Smooth muscle cell of the brain vasculature (primary cell): Measurements from ENCODE around the gene FOXN1.

Experiments
- DNase-seq: peaks from one replicate; pipeline ENCODE4 v3.0.0-alpha.2; 2012; ENCODE audit warnings: low read depth, low spot score

Gene FOXN1

DNA sequence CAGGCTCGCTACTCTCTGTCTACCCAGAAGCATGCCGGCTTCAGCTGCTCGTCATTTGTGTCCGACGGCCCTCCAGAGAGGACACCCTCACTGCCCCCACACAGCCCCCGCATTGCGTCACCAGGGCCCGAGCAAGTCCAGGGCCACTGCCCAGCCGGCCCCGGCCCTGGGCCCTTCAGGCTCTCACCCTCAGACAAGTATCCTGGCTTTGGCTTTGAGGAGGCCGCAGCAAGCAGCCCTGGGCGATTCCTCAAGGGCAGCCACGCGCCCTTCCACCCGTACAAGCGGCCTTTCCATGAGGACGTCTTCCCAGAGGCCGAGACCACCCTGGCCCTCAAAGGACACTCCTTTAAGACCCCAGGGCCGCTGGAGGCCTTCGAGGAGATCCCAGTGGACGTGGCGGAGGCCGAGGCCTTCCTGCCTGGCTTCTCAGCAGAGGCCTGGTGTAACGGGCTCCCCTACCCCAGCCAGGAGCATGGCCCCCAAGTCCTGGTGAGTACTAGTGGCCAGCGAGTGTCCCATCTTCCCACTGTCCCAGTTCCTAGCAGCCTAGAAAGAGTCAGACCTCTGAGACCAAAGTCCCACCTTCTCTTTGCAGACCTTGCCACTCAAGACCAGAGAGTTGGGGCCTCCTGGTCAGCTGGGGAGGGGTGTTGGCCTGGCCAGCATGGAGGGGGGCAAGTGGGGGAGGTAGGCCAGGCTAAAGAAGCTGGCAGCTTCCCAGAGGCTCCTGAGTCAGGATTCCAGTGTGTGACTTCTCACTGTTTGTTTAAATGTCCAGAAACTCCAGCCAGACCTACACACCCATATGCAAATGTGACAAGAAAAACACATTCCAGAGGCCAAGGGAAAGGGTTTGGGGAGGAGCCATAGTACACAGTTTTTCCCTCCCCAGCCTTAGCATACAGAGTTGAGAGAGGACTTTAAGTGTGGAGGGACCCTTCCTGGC, 18.6 kb downstream of the FOXN1 start:
- DNase-seq, result no peak

DNA sequence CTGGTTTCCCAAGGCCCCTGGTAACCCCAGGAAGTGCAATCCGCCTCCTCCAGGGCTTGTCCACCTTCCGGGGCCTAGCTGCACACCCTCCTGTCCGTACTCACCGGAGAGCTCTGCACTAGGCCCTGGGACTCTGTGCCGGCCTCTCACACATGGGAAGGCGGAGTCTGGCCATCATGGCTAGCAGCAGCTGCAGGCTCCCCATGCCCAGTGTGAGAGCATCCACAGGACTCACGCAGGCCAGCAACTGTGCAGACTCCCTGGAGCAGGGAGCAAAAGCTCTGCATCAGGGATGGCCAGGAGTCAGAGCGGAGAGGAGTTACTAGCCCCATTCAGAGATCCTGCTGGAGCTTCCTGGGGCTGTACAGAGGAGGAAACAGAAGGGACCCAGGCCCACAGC, 20.2 kb downstream of the FOXN1 start:
- no peak for DNase-seq

DNA sequence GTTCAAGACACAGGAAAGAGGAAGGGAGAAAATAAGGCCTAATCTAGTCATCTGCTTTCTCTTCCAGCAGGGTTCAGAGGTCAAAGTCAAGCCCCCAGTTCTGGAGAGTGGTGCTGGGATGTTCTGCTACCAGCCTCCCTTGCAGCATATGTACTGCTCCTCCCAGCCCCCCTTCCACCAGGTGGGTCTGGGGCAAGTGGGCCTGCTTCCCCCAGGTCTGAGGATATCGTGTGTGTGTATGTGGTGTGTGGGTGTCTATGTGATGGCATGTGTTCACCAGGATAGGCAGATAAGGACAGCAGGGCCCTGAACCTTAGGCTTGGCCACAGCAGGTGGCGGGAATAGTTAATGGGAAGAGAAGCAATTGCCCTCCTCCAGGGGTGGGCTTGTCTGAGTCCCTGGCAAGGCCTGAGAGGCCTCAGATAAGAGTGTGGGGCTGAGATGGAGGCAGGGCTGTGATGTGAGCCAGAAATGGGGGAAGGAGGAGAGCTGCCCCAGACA, 21.1 kb downstream of the FOXN1 start:
- no peak for DNase-seq

- no peak for DNase-seq
Observed at GRCh38 chr17:28527859-28528258, 21.7 kb downstream of the FOXN1 start.

GRCh38 chr17:28528327-28529012, 22.3 kb downstream of the FOXN1 start:
- no peak for DNase-seq

GRCh38 chr17:28529013-28529400, 22.9 kb downstream of the FOXN1 start:
- DNase-seq, result no peak

DNA sequence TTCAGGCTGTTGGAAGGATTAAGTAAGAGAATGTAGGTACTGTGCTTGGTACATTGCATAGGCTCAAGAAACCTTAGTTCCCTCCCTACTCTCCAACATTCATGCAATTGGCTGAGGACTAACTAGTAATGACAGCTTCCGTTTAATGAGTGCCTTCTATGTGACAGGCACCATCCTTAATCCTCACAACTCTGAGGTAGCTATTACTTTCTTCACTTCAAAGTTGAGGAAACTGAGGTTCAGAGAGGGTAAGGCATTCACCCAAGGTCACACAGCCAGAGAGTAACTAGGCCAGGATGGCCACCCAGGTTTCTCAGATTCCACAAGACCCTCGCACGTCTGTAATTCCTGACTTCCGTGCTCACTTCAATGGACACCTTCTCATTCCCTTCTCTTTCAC, 24.1 kb downstream of the FOXN1 start:
- no peak for DNase-seq

GRCh38 chr17:28530926-28531325, 24.8 kb downstream of the FOXN1 start:
- DNase-seq, result no peak

GRCh38 chr17:28532050-28532960, 26.2 kb downstream of the FOXN1 start:
- DNase-seq, result no peak

GRCh38 chr17:28533091-28533807, 27.1 kb downstream of the FOXN1 start:
- DNase-seq, result no peak

GRCh38 chr17:28534740-28535375, 28.7 kb downstream of the FOXN1 start:
- no peak for DNase-seq

GRCh38 chr17:28536532-28537218, 30.5 kb downstream of the FOXN1 start:
- no peak for DNase-seq

GRCh38 chr17:28537219-28537610, 31.1 kb downstream of the FOXN1 start:
- DNase-seq, result no peak

DNA sequence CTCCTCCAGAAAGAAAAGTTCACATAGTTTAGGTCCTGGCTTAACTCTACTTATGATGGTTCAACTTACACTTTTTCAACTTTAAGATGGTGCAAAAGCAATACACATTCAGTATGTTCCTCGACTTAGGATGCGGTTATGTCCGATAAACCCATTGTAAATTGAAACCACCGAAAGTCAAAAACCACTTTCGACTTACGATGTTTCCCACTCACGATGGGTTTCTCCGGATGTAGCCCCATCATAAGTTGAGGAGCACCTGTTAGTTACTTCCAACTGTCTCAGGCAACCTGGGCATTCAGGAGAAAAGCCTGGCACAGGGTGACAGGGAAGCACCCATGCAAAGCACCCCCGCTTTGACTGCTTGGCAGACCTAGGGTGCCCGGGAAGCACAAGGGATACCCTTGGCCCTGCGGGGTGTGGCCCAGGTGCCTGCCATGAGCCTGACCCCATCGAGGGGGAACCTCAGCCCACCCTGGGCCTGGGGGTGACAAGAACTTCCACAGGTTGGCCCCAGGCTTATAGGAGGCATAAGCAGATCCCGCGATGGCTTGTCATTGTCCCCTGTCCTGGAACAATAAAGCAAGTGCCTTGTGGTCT, 32.2 kb downstream of the FOXN1 start:
- no peak for DNase-seq

- DNase-seq, result no peak
Observed at GRCh38 chr17:28540231-28540630, 34.1 kb downstream of the FOXN1 start.

DNA sequence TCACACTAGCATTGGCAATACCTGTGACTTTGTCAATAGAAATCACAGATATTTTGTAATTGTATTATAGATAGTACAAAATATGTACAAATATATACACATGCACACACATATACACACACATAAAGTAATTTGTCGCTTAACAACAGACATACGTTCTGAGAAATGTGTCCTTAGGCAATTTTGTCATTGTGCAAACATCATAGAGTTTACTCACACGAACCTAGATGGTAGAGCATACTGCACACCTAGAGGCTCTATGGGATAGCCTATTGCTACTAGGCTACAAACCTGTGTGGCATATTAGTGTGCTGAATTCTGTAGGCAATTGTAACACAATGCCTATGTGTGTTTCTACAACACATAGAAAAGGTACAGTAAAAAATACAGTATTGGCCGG, 35.3 kb downstream of the FOXN1 start:
- no peak for DNase-seq

- no peak for DNase-seq
Observed at GRCh38 chr17:28544402-28545140, 38.4 kb downstream of the FOXN1 start.

GRCh38 chr17:28545141-28545503, 39.0 kb downstream of the FOXN1 start:
- DNase-seq, result no peak
